HG03064 (cell line): ENCODE data around the gene SLC25A13.
"Not testable (repeated sequence)": the region's sequence is repeated elsewhere in the genome, so short reads cannot be mapped to it uniquely, and the experiment has no call there.

ENCODE experiments used
- ATAC-seq: cut with Tn5 transposase; IDR thresholded peaks from one replicate; pipeline ENCODE4 v1.9.1; 2021; ENCODE audit warnings: low read depth; ENCODE audit not compliant: unreplicated experiment

Gene SLC25A13

DNA sequence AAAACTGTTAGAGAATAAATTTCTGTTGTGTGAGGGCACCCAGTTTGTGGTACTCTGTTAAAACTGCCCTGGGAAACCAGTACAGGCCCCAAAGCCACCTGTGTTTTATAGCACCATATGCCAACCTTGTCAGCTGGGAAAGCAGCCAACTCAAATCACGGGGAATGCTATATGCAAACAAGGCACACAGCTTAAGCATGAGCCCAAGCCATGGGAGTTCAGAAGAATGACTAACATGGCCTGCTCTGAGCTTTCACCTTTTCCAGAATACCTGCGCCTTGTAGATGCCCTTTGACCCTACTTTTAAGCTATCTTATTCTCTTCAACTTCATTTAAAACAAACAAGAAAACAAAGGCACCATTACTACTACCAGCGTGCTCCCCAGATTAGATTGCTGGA lies 5.5 kb upstream of the SLC25A13 start:
- ATAC-seq, result no peak

DNA sequence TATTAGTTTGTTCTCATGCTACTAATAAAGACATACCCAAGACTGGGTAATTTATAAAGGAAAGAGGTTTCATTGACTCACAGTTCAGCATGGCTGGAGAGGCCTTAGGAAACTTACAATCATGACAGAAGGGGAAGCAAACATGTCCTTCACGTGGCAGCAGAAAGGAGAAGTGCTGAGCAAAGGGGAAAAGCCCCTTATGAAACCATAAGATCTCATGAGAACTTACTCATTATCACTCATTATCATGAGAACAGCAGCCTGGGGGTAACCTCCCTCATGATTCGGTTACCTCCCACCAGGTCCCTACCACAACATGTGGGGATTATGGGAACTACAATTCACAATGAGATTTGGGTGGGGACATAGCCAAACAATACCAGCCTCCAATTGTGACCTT lies 4.9 kb upstream of the SLC25A13 start:
- not testable (repeated sequence) for ATAC-seq

GRCh38 chr7:96322847-96323461 lies 1.1 kb upstream of the SLC25A13 start:
- no peak for ATAC-seq

GRCh38 chr7:96322373-96322695 lies 436 bp upstream of the SLC25A13 start:
- no peak for ATAC-seq

DNA sequence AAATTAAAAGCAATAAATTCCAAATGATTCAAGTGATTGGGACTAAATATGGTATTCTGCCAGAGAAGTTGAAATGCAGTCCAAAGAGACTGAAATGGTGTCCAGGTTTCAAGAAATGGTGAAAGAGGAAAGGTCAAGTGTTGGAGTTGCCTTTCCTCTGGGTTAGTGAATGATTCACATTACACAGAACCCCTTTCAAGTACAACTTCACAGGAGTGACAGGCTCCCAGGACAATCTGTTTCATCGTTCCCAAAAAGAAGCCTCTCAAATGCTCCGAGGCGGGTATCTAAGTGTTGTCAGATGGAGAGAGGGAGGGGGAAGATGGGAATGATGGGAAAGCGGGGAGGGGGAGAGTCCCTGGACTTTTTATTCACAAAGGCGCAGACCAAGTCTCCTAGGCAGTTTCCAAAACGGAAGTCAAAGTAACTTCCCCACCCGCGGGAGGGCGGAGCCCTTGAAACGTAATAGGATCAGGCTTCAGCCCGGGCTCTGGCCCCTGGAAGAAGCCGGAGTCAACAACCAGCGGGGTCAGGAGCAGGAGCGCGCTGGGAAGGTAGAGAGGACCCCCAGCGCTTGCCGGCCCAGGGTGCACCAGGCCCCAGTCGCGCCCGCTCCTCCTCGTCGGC lies 754 bp downstream of the SLC25A13 start:
- peak; percentile 58 for ATAC-seq

DNA sequence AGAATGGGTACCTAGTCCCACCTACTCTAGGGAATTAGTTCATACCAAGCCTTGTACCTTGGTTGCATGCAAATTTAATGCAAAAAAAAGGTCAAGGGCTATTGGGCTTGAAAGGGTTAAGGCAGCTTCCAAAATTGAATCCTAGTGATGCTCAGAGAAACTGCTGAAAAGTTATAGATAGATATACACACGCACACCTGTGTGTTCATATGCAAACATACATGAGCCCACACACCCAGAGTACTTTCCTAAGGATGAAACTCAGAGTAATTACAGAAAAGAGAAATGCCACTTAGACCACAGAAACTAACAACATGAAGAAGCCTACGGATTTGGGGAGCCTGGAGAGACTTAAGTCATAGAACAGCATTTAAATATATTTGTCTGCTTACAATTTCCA lies 1.5 kb downstream of the SLC25A13 start:
- ATAC-seq, result peak; percentile 24

DNA sequence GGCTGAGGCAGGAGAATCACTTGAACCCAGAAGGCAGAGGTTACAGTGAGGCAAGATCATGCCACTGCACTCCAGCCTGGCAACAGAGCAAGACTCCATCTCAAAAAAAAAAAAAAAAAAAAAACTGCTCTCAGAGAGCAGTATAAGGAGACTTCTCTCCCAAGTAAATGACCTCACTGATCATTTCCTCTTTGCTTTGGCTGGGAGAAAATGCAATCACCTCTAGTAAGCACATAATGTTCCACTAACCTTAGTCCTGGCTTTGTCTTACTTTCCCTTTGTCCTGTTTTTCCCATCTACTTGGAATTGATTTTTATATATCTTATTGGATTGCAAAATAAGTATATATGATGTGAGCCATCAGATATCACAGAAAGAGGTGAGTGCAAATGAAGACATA lies 2.5 kb downstream of the SLC25A13 start:
- ATAC-seq, result no peak

DNA sequence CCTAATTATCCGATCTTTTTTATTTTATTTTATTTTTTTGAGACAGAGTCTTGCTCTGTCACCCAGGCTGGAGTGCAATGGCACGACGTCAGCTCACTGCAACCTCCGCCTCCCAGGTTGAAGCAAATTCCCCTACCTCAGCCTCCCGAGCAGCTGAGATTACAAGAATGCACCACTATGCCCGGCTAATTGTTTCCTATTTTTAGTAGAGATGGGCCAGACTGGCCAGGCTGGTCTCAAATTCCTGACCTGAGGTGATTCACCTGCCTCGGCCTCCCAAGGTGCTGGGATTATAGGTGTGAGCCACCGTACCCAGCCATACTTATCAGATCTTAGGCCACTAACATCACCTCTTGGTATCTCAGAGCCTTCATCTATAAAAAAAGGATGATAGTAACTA lies 4.9 kb downstream of the SLC25A13 start:
- no peak for ATAC-seq

GRCh38 chr7:96315125-96315512 lies 6.8 kb downstream of the SLC25A13 start:
- no peak for ATAC-seq

- no peak for ATAC-seq
Observed at GRCh38 chr7:96314402-96315124, 7.3 kb downstream of the SLC25A13 start.

DNA sequence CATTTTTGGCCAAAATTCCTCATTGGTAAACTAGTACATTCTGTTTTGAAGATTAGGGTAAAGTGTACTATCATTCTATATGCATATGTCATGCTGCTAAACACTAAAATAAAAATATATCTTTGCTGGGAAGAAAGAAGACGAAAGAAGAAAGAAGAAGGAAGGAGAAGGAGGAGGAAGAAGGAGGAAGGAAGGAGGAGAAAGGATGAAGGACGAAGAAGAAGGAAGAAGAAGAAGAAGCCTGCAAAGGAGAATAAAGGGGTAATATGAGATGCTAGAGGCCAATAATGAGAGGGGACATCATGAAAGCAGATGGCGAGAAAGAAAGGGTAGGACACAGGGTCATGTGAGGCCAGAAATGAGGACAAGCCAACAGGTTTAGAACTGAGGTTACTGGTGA lies 8.0 kb downstream of the SLC25A13 start:
- ATAC-seq, result no peak

GRCh38 chr7:96312502-96312901 lies 9.4 kb downstream of the SLC25A13 start:
- no peak for ATAC-seq

DNA sequence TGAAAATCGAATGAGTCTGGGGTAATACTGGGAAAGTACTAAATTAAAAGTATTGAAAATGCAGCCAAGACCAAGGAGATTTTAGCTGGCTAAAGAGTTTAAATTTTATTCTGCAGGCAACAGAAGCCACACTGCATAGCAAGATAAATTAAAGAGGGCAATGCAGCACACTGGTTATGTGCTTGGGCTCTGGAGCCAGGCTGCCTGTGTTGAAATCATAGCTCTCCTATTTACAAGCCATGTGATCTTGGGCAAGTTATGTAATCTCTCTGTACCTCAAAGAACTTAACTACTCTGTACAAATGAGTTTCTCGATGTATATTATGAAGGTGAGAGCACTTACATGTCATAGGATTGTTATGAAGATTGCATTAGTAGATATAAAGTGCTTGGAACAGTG lies 9.9 kb downstream of the SLC25A13 start:
- no peak for ATAC-seq

DNA sequence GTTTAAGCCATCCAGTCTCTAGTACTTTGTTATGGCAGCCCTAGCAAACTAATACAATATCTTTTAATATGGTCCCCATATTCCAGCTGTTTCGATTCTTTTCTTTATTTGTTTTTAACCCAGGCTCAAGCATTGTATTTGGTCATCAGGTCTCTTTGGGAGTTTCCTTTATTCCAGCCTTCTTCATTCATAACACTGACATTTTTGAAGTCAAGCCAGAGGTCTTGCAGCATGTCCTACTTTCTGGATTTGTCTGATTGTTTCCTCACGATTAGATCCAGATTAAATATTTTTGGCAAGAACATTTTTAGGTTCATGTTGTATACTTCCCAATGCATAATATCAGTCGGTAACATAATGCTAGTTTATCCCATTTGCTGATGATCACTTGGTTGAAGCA lies 11.8 kb downstream of the SLC25A13 start:
- ATAC-seq, result no peak

DNA sequence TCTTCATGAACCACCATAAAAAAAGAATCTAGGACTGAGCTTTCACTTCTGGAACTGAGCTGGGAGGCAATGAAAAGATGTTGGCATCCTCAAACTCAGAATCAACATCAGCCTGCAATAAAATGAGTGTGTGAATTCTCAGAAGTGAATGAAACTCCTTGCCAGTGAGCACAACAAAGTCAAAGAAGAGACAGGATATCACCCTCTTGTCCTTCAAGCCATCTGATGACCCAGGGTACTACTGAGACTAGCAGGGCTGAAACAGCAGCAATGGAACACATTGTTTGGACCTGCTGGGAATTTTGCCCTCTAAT lies 13.0 kb downstream of the SLC25A13 start:
- ATAC-seq, result no peak

DNA sequence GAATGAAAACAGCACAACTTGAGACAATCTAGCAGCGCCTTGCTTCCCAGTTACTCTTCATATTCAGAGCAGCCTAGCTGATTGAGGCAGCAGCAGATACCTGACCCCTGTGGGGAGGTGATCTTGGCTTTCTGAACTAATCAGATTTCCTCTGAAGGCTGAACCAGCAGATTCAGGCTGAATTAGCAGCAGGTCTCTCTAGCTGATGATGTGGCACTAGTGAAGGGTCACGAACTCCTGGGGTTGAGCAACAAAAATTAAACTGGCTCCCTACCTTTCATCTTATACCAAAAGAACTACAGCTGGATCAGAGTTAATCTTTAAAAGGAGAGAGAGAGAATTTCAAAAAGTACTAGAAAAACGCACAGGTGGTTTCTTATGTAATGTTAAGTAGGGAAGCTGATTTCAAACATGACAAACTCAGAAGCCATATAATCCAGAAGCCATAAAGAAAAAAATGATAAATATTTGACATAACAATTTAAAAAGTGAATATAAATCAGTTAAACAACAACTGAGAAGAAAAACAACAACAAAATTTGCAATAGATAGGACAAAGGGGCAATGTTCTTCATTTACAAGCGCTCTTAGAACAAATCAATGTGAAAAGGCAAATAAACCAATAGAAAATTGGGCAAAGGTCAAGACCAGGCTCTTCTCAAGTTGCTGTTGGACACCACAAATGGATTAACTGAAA lies 13.5 kb downstream of the SLC25A13 start:
- ATAC-seq, result no peak

- no peak for ATAC-seq
Observed at GRCh38 chr7:96306385-96307125, 15.3 kb downstream of the SLC25A13 start.

GRCh38 chr7:96305915-96306314 lies 16.0 kb downstream of the SLC25A13 start:
- ATAC-seq, result no peak

DNA sequence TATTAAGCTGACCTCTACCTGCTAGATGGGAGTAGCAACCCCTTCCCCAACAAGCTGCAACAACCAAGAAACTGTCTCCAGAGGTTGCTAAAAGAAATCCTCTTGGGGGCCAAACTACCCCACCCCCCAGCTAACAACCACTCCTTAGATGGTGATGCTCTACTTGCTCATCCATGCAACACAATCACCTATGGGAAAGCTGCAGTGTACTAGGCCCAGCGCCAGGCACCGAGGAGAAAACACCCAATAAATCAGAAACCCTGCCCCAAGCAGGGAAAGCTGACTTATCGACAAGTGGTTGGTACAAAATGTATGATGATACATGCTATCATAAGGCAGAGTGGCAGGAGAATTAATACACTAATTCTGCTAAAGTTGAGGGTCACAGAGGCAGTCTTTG lies 17.3 kb downstream of the SLC25A13 start:
- ATAC-seq, result no peak

- no peak for ATAC-seq
Observed at GRCh38 chr7:96303686-96304443, 18.0 kb downstream of the SLC25A13 start.
